T-cell (primary cell): ENCODE results near the gene PPM1K. TPM values are rescaled to one million over a fixed set of nuclear protein-coding genes. Genes with fewer than 3 reads are reported as not detected.

Source experiments
- ATAC-seq, 4 experiments: fragments of 200-7000 bp in 3 of 4; fragments of 150-1000 bp in 1 of 4; cut with Tn5 transposase; replicated peaks in 1 of 4; 1 replicate in 3 of 4; 2 replicates in 1 of 4; pipeline ENCODE4 v1.10.0; 2021; ENCODE audit warnings: moderate library complexity in 3 of 4, mild to moderate bottlenecking in 2 of 4, moderate number of reproducible peaks in 1 of 4
- CTCF ChIA-PET, 2 donors: fragments of 300-600 bp; sonication (Branson Sonifier 250); formaldehyde crosslinking; loops; one replicate each; lab custom pipeline; 2022; ENCODE audit warnings: antibody characterized with exemption in 2 of 2; lab: Charles Lee
- POLR2A ChIA-PET, 2 donors: fragments of 300-600 bp; sonication (Branson Sonifier 250); formaldehyde crosslinking; loops; one replicate each; lab custom pipeline; 2022; ENCODE audit warnings: antibody characterized with exemption in 2 of 2; lab: Charles Lee
- DNase-seq, 35 experiments: peaks; one replicate each; pipeline versions ENCODE4 v3.0.0 to v3.0.0-alpha.2; 2013 to 2023
- H3K27ac ChIP-seq: one replicate; pipeline ENCODE4 v1.5.1; 2013; ENCODE audit warnings: low read length
- H3K27me3 ChIP-seq, 2 experiments: replicated peaks in 1 of 2; 1 replicate in 1 of 2; 2 replicates in 1 of 2; pipeline versions ENCODE4 v1.6.1 to v1.7.0; 2013; ENCODE audit warnings: low read length in 1 of 2, mixed read lengths in 1 of 2; ENCODE audit not compliant: control insufficient read depth in 2 of 2, insufficient read depth in 2 of 2; ENCODE audit errors: extremely low read depth in 1 of 2
- H3K36me3 ChIP-seq, 2 donors: 1 replicate in 1 of 2; 2 replicates in 1 of 2; pipeline versions ENCODE4 v1.6.1 to v1.7.0; 2013; ENCODE audit warnings: low read length in 1 of 2; ENCODE audit not compliant: control insufficient read depth in 2 of 2, insufficient read depth in 1 of 2; ENCODE audit errors: extremely low read depth in 1 of 2
- H3K4me1 ChIP-seq, 2 experiments: 1 replicate in 1 of 2; 2 replicates in 1 of 2; pipeline versions ENCODE4 v1.6.1 to v1.7.0; 2013; ENCODE audit warnings: low read length in 2 of 2, mixed read lengths in 1 of 2; ENCODE audit not compliant: insufficient read depth in 2 of 2, control insufficient read depth in 1 of 2; ENCODE audit errors: extremely low read depth in 1 of 2
- H3K4me3 ChIP-seq, 2 donors: 1 replicate in 1 of 2; 2 replicates in 1 of 2; pipeline versions ENCODE4 v1.5.1 to v1.7.0; 2013; ENCODE audit warnings: mild to moderate bottlenecking in 2 of 2, low read length in 1 of 2, moderate library complexity in 1 of 2; ENCODE audit not compliant: control insufficient read depth in 1 of 2; ENCODE audit errors: extremely low read depth in 1 of 2
- H3K9me3 ChIP-seq: 2 replicates; pipeline ENCODE4 v1.7.0; 2013
- H3K27ac Mint-ChIP-seq, 2 donors: one replicate each; pipeline ENCODE4 v1.8.0; 2020 to 2021; ENCODE audit warnings: mild to moderate bottlenecking in 2 of 2, mixed read lengths in 2 of 2
- H3K27me3 Mint-ChIP-seq, 2 donors: one replicate each; pipeline ENCODE4 v1.8.0; 2021 to 2022; ENCODE audit warnings: mixed read lengths in 2 of 2
- H3K36me3 Mint-ChIP-seq: one replicate; pipeline ENCODE4 v1.8.0; 2021; ENCODE audit warnings: mixed read lengths
- H3K4me1 Mint-ChIP-seq, 3 donors: one replicate each; pipeline ENCODE4 v1.8.0; 2020 to 2022; ENCODE audit warnings: mixed read lengths in 3 of 3, mild to moderate bottlenecking in 1 of 3
- H3K4me3 Mint-ChIP-seq, 3 donors: one replicate each; pipeline ENCODE4 v1.8.0; 2020 to 2022; ENCODE audit warnings: mild to moderate bottlenecking in 3 of 3, mixed read lengths in 3 of 3, moderate library complexity in 3 of 3
- H3K9me3 Mint-ChIP-seq, 3 donors: one replicate each; pipeline ENCODE4 v1.8.0; 2020 to 2022; ENCODE audit warnings: mixed read lengths in 3 of 3
- WGBS: methylation state at CpG from one replicate; pipeline ENCODE4 v1.1.5; 2013; ENCODE audit warnings: missing lambda C conversion rate; ENCODE audit not compliant: insufficient coverage; 5-methylcytosine and 5-hydroxymethylcytosine counted together
- total RNA-seq, 35 experiments: library from RNA in 6 of 35; stranded (reverse) in 6 of 35; fragments of 120-200 nt in 1 of 35; gene quantifications; one replicate each; pipeline versions ENCODE4 v1.2.1 to v1.2.4 and lab custom pipeline; 2013 to 2026

Gene PPM1K
- total RNA-seq, 5 donors from 2014 or later (not counting 1 experiment from before 2014, with no cell fraction given), result 74.2 to 91.1 (median 84.8) TPM

GRCh38 chr4:88296413-88297211, 12.3 kb upstream of the PPM1K start:
- no peaks in the 10 kb centered on the region for H3K27me3 ChIP-seq
- H3K9me3 Mint-ChIP-seq, result no peaks in the 10 kb centered on the region
- no peaks in the 10 kb centered on the region for H3K36me3 ChIP-seq
- H3K27ac Mint-ChIP-seq, result no peak overlapping the region
- POLR2A ChIA-PET, result no interaction called here
- no peak overlapping the region for H3K27ac ChIP-seq
- no peaks in the 10 kb centered on the region for H3K4me1 ChIP-seq
- DNase-seq, result no peak
- 90% methylated on average over 5 of the region's 5 CpGs for WGBS
- no peaks in the 10 kb centered on the region for H3K4me1 Mint-ChIP-seq
- no peaks in the 10 kb centered on the region for H3K27me3 Mint-ChIP-seq
- CTCF ChIA-PET, result interaction anchor here in 1 of 2 donors (0.5 kb wide), 1 partner anchor 78 kb away, joined by 3 read pairs; no protein-coding TSS in a partner anchor
- no peak overlapping the region for H3K4me3 Mint-ChIP-seq
- no peak for ATAC-seq
- no peaks in the 10 kb centered on the region for H3K36me3 Mint-ChIP-seq
- no peaks in the 10 kb centered on the region for H3K9me3 ChIP-seq
- no peak overlapping the region for H3K4me3 ChIP-seq

- no peak overlapping the region for H3K27ac Mint-ChIP-seq
- DNase-seq, result no peak
- no peak for ATAC-seq
- H3K4me3 Mint-ChIP-seq, result no peak overlapping the region
- WGBS, result 92% methylated on average over 6 of the region's 6 CpGs
- no peak overlapping the region for H3K4me3 ChIP-seq
- no peaks in the 10 kb centered on the region for H3K4me1 Mint-ChIP-seq
- no peaks in the 10 kb centered on the region for H3K9me3 ChIP-seq
- no peaks in the 10 kb centered on the region for H3K36me3 Mint-ChIP-seq
- H3K4me1 ChIP-seq, result no peaks in the 10 kb centered on the region
- no peak overlapping the region for H3K27ac ChIP-seq
- no peaks in the 10 kb centered on the region for H3K36me3 ChIP-seq
- H3K27me3 Mint-ChIP-seq, result no peaks in the 10 kb centered on the region
- no peaks in the 10 kb centered on the region for H3K27me3 ChIP-seq
- ChIA-PET CTCF (no interaction called here), POLR2A (interaction anchor here in 1 of 2 donors (0.6 kb wide), 1 partner anchor 275 kb away, joined by 8 read pairs; no protein-coding TSS in a partner anchor)
- no peaks in the 10 kb centered on the region for H3K9me3 Mint-ChIP-seq
These were observed 11.3 kb upstream of the PPM1K start for GRCh38 chr4:88295656-88296055.

- CTCF ChIA-PET, result interaction anchor here in 1 of 2 donors (0.6 kb wide), 1 partner anchor 99 kb away, joined by 4 read pairs; no protein-coding TSS in a partner anchor
These were observed 6.6 kb upstream of the PPM1K start for GRCh38 chr4:88291003-88291402.

GRCh38 chr4:88286897-88287296, 2.5 kb upstream of the PPM1K start:
- DNase-seq, result no peak
- Mint-ChIP-seq H3K4me3 (no peak overlapping the region), H3K27me3 (no peaks in the 10 kb centered on the region), H3K9me3 (no peaks in the 10 kb centered on the region), H3K36me3 (no peaks in the 10 kb centered on the region), H3K27ac (no peak overlapping the region), H3K4me1 (peaks cover 23 to 32% (median 31%) of the 10 kb centered on the region in 3 donors)
- no peak overlapping the region for H3K27ac ChIP-seq
- H3K4me3 ChIP-seq, result no peak overlapping the region
- no peaks in the 10 kb centered on the region for H3K36me3 ChIP-seq
- H3K9me3 ChIP-seq, result no peaks in the 10 kb centered on the region
- H3K27me3 ChIP-seq, result no peaks in the 10 kb centered on the region
- H3K4me1 ChIP-seq, result peaks cover 11 to 16% of the 10 kb centered on the region in 2 experiments
- POLR2A ChIA-PET, result interaction anchor here (0.6 kb wide), 2 partner anchors 42 to 98 kb away, joined by 3 to 8 read pairs; no protein-coding TSS in a partner anchor
- CTCF ChIA-PET, result interaction anchor here in 1 of 2 donors (0.6 kb wide), 1 partner anchor 15 kb away, joined by 4 read pairs; no protein-coding TSS in a partner anchor
- no peak for ATAC-seq

More at GRCh38 chr4:88291003-88291402, 6.6 kb upstream of the PPM1K start:
- Mint-ChIP-seq H3K36me3 (no peaks in the 10 kb centered on the region), H3K9me3 (no peaks in the 10 kb centered on the region), H3K4me1 (peaks cover 0 to 5% (median 1%) of the 10 kb centered on the region in 3 donors), H3K4me3 (no peak overlapping the region), H3K27me3 (no peaks in the 10 kb centered on the region), H3K27ac (no peak overlapping the region)
- no peaks in the 10 kb centered on the region for H3K36me3 ChIP-seq
- no peak overlapping the region for H3K4me3 ChIP-seq
- no peak for ATAC-seq
- no peak overlapping the region for H3K27ac ChIP-seq
- no CpG with 5 or more reads among the region's 4 CpGs for WGBS
- DNase-seq, result no peak
- H3K9me3 ChIP-seq, result no peaks in the 10 kb centered on the region
- POLR2A ChIA-PET, result interaction anchor here (0.6 kb wide), 2 partner anchors 12 to 13 kb away, joined by 4 to 6 read pairs; no protein-coding TSS in a partner anchor
- H3K27me3 ChIP-seq, result no peaks in the 10 kb centered on the region
- no peaks in the 10 kb centered on the region for H3K4me1 ChIP-seq

- peak overlapping the region; percentile 87 for H3K27ac ChIP-seq
- WGBS, result 68% methylated on average over 3 of the region's 4 CpGs
- no peaks in the 10 kb centered on the region for H3K36me3 ChIP-seq
- H3K27me3 Mint-ChIP-seq, result no peaks in the 10 kb centered on the region
- H3K9me3 ChIP-seq, result no peaks in the 10 kb centered on the region
- H3K27ac Mint-ChIP-seq, result peak overlapping the region; percentile 98 to 99
- CTCF ChIA-PET, result interaction anchor here in 1 of 2 donors (0.9 to 4.4 kb wide), 5 partner anchors 21 to 172 kb away, joined by 3 to 19 read pairs (median 7); partner anchors contain the start of gene HERC5
- H3K9me3 Mint-ChIP-seq, result no peaks in the 10 kb centered on the region
- H3K4me3 ChIP-seq, result peak overlapping the region; percentile 75 to 85
- POLR2A ChIA-PET, result interaction anchor here (0.7 to 2.3 kb wide), 12 partner anchors 10 to 328 kb away, joined by 3 to 25 read pairs (median 6); partner anchors contain the start of genes HERC3 (in 1 of the 2), HERC5 (in 1 of the 2) and HERC6 (in 1 of the 2)
- peaks cover 21% of the 10 kb centered on the region in 2 experiments for H3K4me1 ChIP-seq
- DNase-seq, result no peak
- ATAC-seq, result no peak
- H3K36me3 Mint-ChIP-seq, result no peaks in the 10 kb centered on the region
- H3K27me3 ChIP-seq, result no peaks in the 10 kb centered on the region
- peaks cover 37 to 46% (median 45%) of the 10 kb centered on the region in 3 donors for H3K4me1 Mint-ChIP-seq
- H3K4me3 Mint-ChIP-seq, result peak overlapping the region; percentile 97 to 99 (median 99)
These were observed 883 bp upstream of the PPM1K start for GRCh38 chr4:88285235-88285653.
